Uterus (tissue), 4 donors: ENCODE results near the gene ORAI2. TPM values are rescaled to one million over a fixed set of nuclear protein-coding genes. Genes with fewer than 3 reads are reported as not detected.
"Not testable (repeated sequence)": the region's sequence is repeated elsewhere in the genome, so short reads cannot be mapped to it uniquely, and the experiment has no call there.

ENCODE experiments used
- DNase-seq, 2 donors: peaks; one replicate each; pipeline ENCODE4 v3.0.0-alpha.2; 2019 to 2020
- H3K27ac ChIP-seq, 2 donors: fragments of 200-600 bp; sonication (generic); 1 replicate in 1 of 2; 2 replicates in 1 of 2; pipeline ENCODE4 v1.5.1; 2016 to 2018
- H3K27me3 ChIP-seq, 2 donors: fragments of 200-600 bp; sonication (generic); one replicate each; pipeline ENCODE4 v1.5.1; 2018 to 2019; ENCODE audit warnings: control low read depth in 1 of 2
- H3K36me3 ChIP-seq, 2 donors: fragments of 200-600 bp; sonication (generic); one replicate each; pipeline ENCODE4 v1.5.1; 2019; ENCODE audit warnings: control low read depth in 1 of 2
- H3K4me1 ChIP-seq, 2 donors: fragments of 200-600 bp; sonication (generic); one replicate each; pipeline ENCODE4 v1.5.1; 2018 to 2019; ENCODE audit warnings: control low read depth in 1 of 2
- H3K4me3 ChIP-seq, 2 donors: fragments of 200-600 bp; sonication (generic); 1 replicate in 1 of 2; 2 replicates in 1 of 2; pipeline ENCODE4 v1.5.1; 2018 to 2019; ENCODE audit warnings: mild to moderate bottlenecking in 1 of 2
- H3K9me3 ChIP-seq, 2 donors: fragments of 200-600 bp; sonication (generic); one replicate each; pipeline ENCODE4 v1.5.1; 2019; ENCODE audit warnings: control low read depth in 1 of 2
- CTCF ChIP-seq, 4 experiments: fragments of 200-600 bp in 2 of 4; fragments of 450-650 bp in 2 of 4; sonication (generic) in 2 of 4; IDR thresholded peaks; one replicate each; pipeline ENCODE4 v1.5.1; 2016 to 2019; ENCODE audit warnings: antibody characterized with exemption in 4 of 4, mild to moderate bottlenecking in 2 of 4, moderate library complexity in 1 of 4
- POLR2A ChIP-seq, 2 donors: fragments of 450-650 bp; IDR thresholded peaks; one replicate each; pipeline ENCODE4 v1.6.1; 2016; ENCODE audit warnings: antibody characterized with exemption in 2 of 2, mild to moderate bottlenecking in 1 of 2, moderate library complexity in 1 of 2
- intact Hi-C: fragments of 100-400 bp; cut with DNase I; formaldehyde crosslinking; loops from one replicate; pipeline ENCODE4 v1.15.1; 2023; ENCODE audit warnings: low total_unique reads
- total RNA-seq, 4 donors: library from RNA; depleted of rRNA in 3 of 4; stranded (reverse); fragments of >200 nt in 3 of 4; gene quantifications; one replicate each; pipeline versions ENCODE4 v1.1.0 to v1.2.4, GENCODE V29; 2014 to 2023
- donor health status: DM: yes; HTN: yes; CAD: no.

Gene ORAI2
- total RNA-seq, 4 donors from 2014 or later = 15.6 to 48.9 (median 39.0) TPM

- no peaks in the 10 kb centered on the region for H3K36me3 ChIP-seq
- no peak overlapping the region for H3K27ac ChIP-seq
- no peaks in the 10 kb centered on the region for H3K9me3 ChIP-seq
- no peak overlapping the region for H3K4me3 ChIP-seq
- no peak for TF ChIP-seq CTCF (IDR thresholded peaks at IDR 0.05)
- no peak for TF ChIP-seq POLR2A (IDR thresholded peaks at IDR 0.05)
- intact Hi-C loops = no loop called here
- no peak for DNase-seq
- no peaks in the 10 kb centered on the region for H3K4me1 ChIP-seq
- no peaks in the 10 kb centered on the region for H3K27me3 ChIP-seq
Measured at GRCh38 chr7:102450242-102450641, 16.9 kb downstream of the ORAI2 start.

GRCh38 chr7:102451371-102452054 is 18.1 kb downstream of the ORAI2 start:
- no peak for DNase-seq
- intact Hi-C loops = no loop called here
- Histone ChIP-seq H3K27ac (no peak overlapping the region), H3K27me3 (no peaks in the 10 kb centered on the region), H3K4me3 (no peak overlapping the region), H3K36me3 (no peaks in the 10 kb centered on the region), H3K9me3 (no peaks in the 10 kb centered on the region), H3K4me1 (no peaks in the 10 kb centered on the region)
- no peak for TF ChIP-seq POLR2A (IDR thresholded peaks at IDR 0.05)
- no peak for TF ChIP-seq CTCF (IDR thresholded peaks at IDR 0.05)

- DNase-seq = no peak
- Histone ChIP-seq H3K27ac (no peak overlapping the region), H3K27me3 (no peaks in the 10 kb centered on the region), H3K9me3 (no peaks in the 10 kb centered on the region), H3K4me3 (no peak overlapping the region), H3K36me3 (no peaks in the 10 kb centered on the region), H3K4me1 (no peaks in the 10 kb centered on the region)
- TF ChIP-seq POLR2A (IDR thresholded peaks at IDR 0.05) (no peak), CTCF (IDR thresholded peaks at IDR 0.05) (no peak)
- intact Hi-C loops = no loop called here
Measured at GRCh38 chr7:102452451-102452850, 19.1 kb downstream of the ORAI2 start.

GRCh38 chr7:102453319-102453718 is 19.9 kb downstream of the ORAI2 start:
- H3K36me3 ChIP-seq = no peaks in the 10 kb centered on the region
- no peak for DNase-seq
- no peak overlapping the region for H3K4me3 ChIP-seq
- no peaks in the 10 kb centered on the region for H3K4me1 ChIP-seq
- no peak overlapping the region for H3K27ac ChIP-seq
- TF ChIP-seq POLR2A (IDR thresholded peaks at IDR 0.05) = no peak
- TF ChIP-seq CTCF (IDR thresholded peaks at IDR 0.05) = no peak
- no peaks in the 10 kb centered on the region for H3K9me3 ChIP-seq
- no peaks in the 10 kb centered on the region for H3K27me3 ChIP-seq
- intact Hi-C loops = no loop called here

- Histone ChIP-seq H3K4me1 (no peaks in the 10 kb centered on the region), H3K9me3 (no peaks in the 10 kb centered on the region), H3K27me3 (no peaks in the 10 kb centered on the region), H3K27ac (no peak overlapping the region), H3K4me3 (no peak overlapping the region), H3K36me3 (no peaks in the 10 kb centered on the region)
- no peak for TF ChIP-seq CTCF (IDR thresholded peaks at IDR 0.05)
- no peak for DNase-seq
- intact Hi-C loops = no loop called here
Measured at GRCh38 chr7:102454468-102454867, 21.1 kb downstream of the ORAI2 start.

- intact Hi-C loops = not testable (repeated sequence)
Measured at GRCh38 chr7:102454932-102455331, 21.6 kb downstream of the ORAI2 start.

More at GRCh38 chr7:102454932-102455331, 21.6 kb downstream of the ORAI2 start:
- not testable (repeated sequence) for H3K36me3 ChIP-seq, H3K4me1 ChIP-seq, H3K9me3 ChIP-seq, DNase-seq, H3K27ac ChIP-seq, H3K27me3 ChIP-seq, H3K4me3 ChIP-seq
